ENCODE measurements around the gene ESPL1. TPM values are rescaled to one million over a fixed set of nuclear protein-coding genes. Genes with fewer than 3 reads are reported as not detected.

ESPL1 gene
- total and polyA plus RNA-seq, 2 donors (not counting 3 experiments of a cell fraction or from before 2014, with no cell fraction given) = 16.2 to 42.7 TPM

DNA sequence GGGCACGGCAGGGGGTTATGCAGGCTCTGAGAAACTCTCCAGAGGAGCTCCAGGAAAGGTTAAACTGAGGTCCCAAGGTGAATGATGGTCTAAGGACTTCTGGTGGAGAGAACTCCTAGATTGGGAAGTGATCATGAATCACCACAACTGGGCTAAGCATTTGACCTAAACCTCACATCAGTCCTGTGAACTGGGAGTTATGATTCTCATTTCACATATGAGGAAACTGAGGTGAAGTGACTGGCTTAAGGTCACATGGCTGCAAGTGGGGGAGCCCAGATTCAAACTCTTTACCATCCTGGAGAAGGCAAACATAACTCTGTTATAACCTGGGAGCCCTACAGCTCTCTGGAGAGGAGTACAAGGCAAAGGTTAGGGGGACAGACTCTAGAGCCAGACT, 40.3 kb upstream of the ESPL1 start:
- CTCF ChIA-PET = interaction anchor here (1.2 kb wide), 1 partner anchor 14 kb away, joined by 6 read pairs; no protein-coding TSS in a partner anchor
- POLR2A ChIA-PET = no interaction called here
- no peak for FAIRE-seq
- Histone ChIP-seq H3K79me2 (ENCODE audit: control insufficient read depth, insufficient read depth, low read length) (no peaks in the 10 kb centered on the region), H3K36me3 (ENCODE audit: control insufficient read depth in 2 of 2, extremely low read depth in 1 of 2, insufficient read depth in 2 of 2, low read length in 2 of 2) (no peaks in the 10 kb centered on the region), H3K27ac (ENCODE audit: insufficient read depth, low read depth, low read length) (no peak overlapping the region), H3K9me1 (replicated peaks; ENCODE audit: control insufficient read depth, extremely low read depth, insufficient read depth, low read length) (no peaks in the 10 kb centered on the region), H3K9ac (replicated peaks; ENCODE audit: extremely low read depth, insufficient read depth, low read length) (no peak overlapping the region), H3K4me1 (ENCODE audit: control insufficient read depth, extremely low read depth, insufficient read depth, low read length) (peaks cover 8% of the 10 kb centered on the region), H2AFZ (ENCODE audit: low read depth, low read length) (no peak overlapping the region), H3K9me3 (replicated peaks; ENCODE audit: control insufficient read depth, insufficient read depth, low read length) (no peaks in the 10 kb centered on the region), H4K20me1 (replicated peaks; ENCODE audit: control insufficient read depth, extremely low read depth, insufficient read depth, low read length) (no peaks in the 10 kb centered on the region), H3K4me2 (ENCODE audit: insufficient read depth, low read length) (no peak overlapping the region), H3K27me3 (ENCODE audit: control insufficient read depth in 2 of 2, insufficient read depth in 2 of 2, low read length in 2 of 2) (peaks cover 0 to 5% of the 10 kb centered on the region in 2 experiments), H3K4me3 (replicated peaks in 1 of 3; ENCODE audit: insufficient read depth in 1 of 3, low read depth in 1 of 3, low read length in 3 of 3) (no peak overlapping the region)
- TF ChIP-seq JUN (IDR thresholded peaks at IDR 0.05; ENCODE audit: borderline replicate concordance, insufficient read depth, insufficient read length, low read depth) = no peak
- no peak for TF ChIP-seq EZH2 (IDR thresholded peaks at IDR 0.05; ENCODE audit: borderline replicate concordance, low read depth, low read length, severe bottlenecking)
- TF ChIP-seq, protein P1, sequence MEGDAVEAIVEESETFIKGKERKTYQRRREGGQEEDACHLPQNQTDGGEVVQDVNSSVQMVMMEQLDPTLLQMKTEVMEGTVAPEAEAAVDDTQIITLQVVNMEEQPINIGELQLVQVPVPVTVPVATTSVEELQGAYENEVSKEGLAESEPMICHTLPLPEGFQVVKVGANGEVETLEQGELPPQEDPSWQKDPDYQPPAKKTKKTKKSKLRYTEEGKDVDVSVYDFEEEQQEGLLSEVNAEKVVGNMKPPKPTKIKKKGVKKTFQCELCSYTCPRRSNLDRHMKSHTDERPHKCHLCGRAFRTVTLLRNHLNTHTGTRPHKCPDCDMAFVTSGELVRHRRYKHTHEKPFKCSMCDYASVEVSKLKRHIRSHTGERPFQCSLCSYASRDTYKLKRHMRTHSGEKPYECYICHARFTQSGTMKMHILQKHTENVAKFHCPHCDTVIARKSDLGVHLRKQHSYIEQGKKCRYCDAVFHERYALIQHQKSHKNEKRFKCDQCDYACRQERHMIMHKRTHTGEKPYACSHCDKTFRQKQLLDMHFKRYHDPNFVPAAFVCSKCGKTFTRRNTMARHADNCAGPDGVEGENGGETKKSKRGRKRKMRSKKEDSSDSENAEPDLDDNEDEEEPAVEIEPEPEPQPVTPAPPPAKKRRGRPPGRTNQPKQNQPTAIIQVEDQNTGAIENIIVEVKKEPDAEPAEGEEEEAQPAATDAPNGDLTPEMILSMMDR (IDR thresholded peaks at IDR 0.05; ENCODE audit: extremely low read depth in 1 of 2, insufficient read depth in 1 of 2, low read depth in 1 of 2, low read length in 2 of 2) = no peak
- no peak for DNase-seq (ENCODE audit: low read depth, low spot score)
- BruUV-seq (replicated peaks) = no TSS peak
- dilution Hi-C loops (cut with MboI; ENCODE audit: extremely low pct_ligation_motif_present, low sequenced_read_pairs) = no loop called here
- intact Hi-C loops (cut with micrococcal nuclease) = no loop called here

DNA sequence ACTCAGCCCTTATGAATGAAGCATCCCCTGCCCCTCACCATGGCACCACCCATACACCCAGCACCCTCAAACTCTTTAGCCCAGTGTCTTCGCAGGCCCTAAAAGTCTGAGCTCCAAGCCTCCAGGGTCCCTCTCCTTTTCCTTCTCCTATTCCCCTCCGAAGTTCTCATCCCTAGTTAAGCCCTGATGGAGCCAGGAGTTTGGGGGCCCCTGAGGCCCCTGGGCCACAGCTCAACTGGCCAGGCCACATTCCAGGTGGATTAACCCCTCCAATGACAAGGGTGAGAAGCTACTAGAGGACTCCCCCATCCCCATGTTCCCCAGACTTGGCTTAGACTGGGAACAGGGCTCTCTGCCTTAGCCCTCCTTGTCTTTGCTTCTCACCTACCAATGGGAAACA, 38.6 kb upstream of the ESPL1 start:
- H3K36me3 ChIP-seq (ENCODE audit: control insufficient read depth in 2 of 2, extremely low read depth in 1 of 2, insufficient read depth in 2 of 2, low read length in 2 of 2) = no peaks in the 10 kb centered on the region
- intact Hi-C loops (cut with micrococcal nuclease) = no loop called here
- H3K4me3 ChIP-seq (replicated peaks in 1 of 3; ENCODE audit: insufficient read depth in 1 of 3, low read depth in 1 of 3, low read length in 3 of 3) = no peak overlapping the region
- peaks cover 8 to 10% of the 10 kb centered on the region in 2 experiments for H3K27me3 ChIP-seq (ENCODE audit: control insufficient read depth in 2 of 2, insufficient read depth in 2 of 2, low read length in 2 of 2)
- H2AFZ ChIP-seq (ENCODE audit: low read depth, low read length) = no peak overlapping the region
- DNase-seq (ENCODE audit: low read depth, low spot score) (no peak), FAIRE-seq (no peak)
- no peaks in the 10 kb centered on the region for H3K79me2 ChIP-seq (ENCODE audit: control insufficient read depth, insufficient read depth, low read length)
- H4K20me1 ChIP-seq (replicated peaks; ENCODE audit: control insufficient read depth, extremely low read depth, insufficient read depth, low read length) = no peaks in the 10 kb centered on the region
- no peaks in the 10 kb centered on the region for H3K9me1 ChIP-seq (replicated peaks; ENCODE audit: control insufficient read depth, extremely low read depth, insufficient read depth, low read length)
- H3K4me1 ChIP-seq (ENCODE audit: control insufficient read depth, extremely low read depth, insufficient read depth, low read length) = no peaks in the 10 kb centered on the region
- no TSS peak for BruUV-seq (replicated peaks)
- TF ChIP-seq, protein P1 (IDR thresholded peaks at IDR 0.05; ENCODE audit: extremely low read depth in 1 of 2, insufficient read depth in 1 of 2, low read depth in 1 of 2, low read length in 2 of 2) = no peak
- no peak for TF ChIP-seq FOS (IDR thresholded peaks at IDR 0.05; ENCODE audit: borderline replicate concordance, insufficient read depth, low read length)
- no peak for TF ChIP-seq EZH2 (IDR thresholded peaks at IDR 0.05; ENCODE audit: borderline replicate concordance, low read depth, low read length, severe bottlenecking)
- TF ChIP-seq POLR2A (IDR thresholded peaks at IDR 0.05; ENCODE audit: low read depth, low read length) = no peak
- TF ChIP-seq GATA2 (IDR thresholded peaks at IDR 0.05; ENCODE audit: insufficient read depth, insufficient read length, low read depth, low read length) = no peak
- TF ChIP-seq POLR2AphosphoS5 (IDR thresholded peaks at IDR 0.05; ENCODE audit: insufficient read depth, low read depth, low read length) = no peak
- no peak for TF ChIP-seq MYC (IDR thresholded peaks at IDR 0.05; ENCODE audit: low read depth, low read length)
- no peak for TF ChIP-seq JUN (IDR thresholded peaks at IDR 0.05; ENCODE audit: borderline replicate concordance, insufficient read depth, insufficient read length, low read depth)
- TF ChIP-seq, protein P2, sequence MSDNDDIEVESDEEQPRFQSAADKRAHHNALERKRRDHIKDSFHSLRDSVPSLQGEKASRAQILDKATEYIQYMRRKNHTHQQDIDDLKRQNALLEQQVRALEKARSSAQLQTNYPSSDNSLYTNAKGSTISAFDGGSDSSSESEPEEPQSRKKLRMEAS (IDR thresholded peaks at IDR 0.05; ENCODE audit: insufficient read depth, insufficient read length) = no peak
- ChIA-PET CTCF (interaction anchor here (0.8 to 2.0 kb wide), 3 partner anchors 9 to 66 kb away, joined by 3 to 5 read pairs (median 4); partner anchors contain the start of gene PFDN5), POLR2A (no interaction called here)
- dilution Hi-C loops (cut with MboI; ENCODE audit: extremely low pct_ligation_motif_present, low sequenced_read_pairs) = no loop called here
- no peak overlapping the region for H3K9ac ChIP-seq (replicated peaks; ENCODE audit: extremely low read depth, insufficient read depth, low read length)
- H3K27ac ChIP-seq (ENCODE audit: insufficient read depth, low read depth, low read length) = no peak overlapping the region
- no peaks in the 10 kb centered on the region for H3K9me3 ChIP-seq (replicated peaks; ENCODE audit: control insufficient read depth, insufficient read depth, low read length)
- no peak overlapping the region for H3K4me2 ChIP-seq (ENCODE audit: insufficient read depth, low read length)
